WTC11 (cell line): ENCODE data around the gene DEPDC4.

Source experiments
- ATF1 ChIP-seq: sonication (generic); formaldehyde crosslinking; IDR thresholded peaks from 2 replicates; pipeline ENCODE4 v1.8.1; 2023; ENCODE audit warnings: mild to moderate bottlenecking, moderate library complexity, missing genetic modification reagents
- CTCF ChIP-seq: fragments of 200-600 bp; IDR thresholded peaks from 2 replicates; pipeline ENCODE4 v1.8.0; 2022; ENCODE audit warnings: antibody characterized with exemption
- FOXP4 ChIP-seq: sonication (generic); formaldehyde crosslinking; IDR thresholded peaks from 2 replicates; pipeline ENCODE4 v1.8.0; 2022; ENCODE audit warnings: mild to moderate bottlenecking, missing genetic modification reagents
- ZBTB43 ChIP-seq: sonication (generic); formaldehyde crosslinking; IDR thresholded peaks from 2 replicates; pipeline ENCODE4 v1.8.1; 2023; ENCODE audit warnings: mild to moderate bottlenecking, missing genetic modification reagents

- no peak for TF ChIP-seq FOXP4
- no peak for TF ChIP-seq ZBTB43 (CRISPR knock-in tag)
- no peak for TF ChIP-seq CTCF
- TF ChIP-seq ATF1 (CRISPR knock-in tag): no peak
Observed at GRCh38 chr12:100239589-100239988, 27.3 kb downstream of the DEPDC4 start.
